Progenitor cell of endocrine pancreas (in vitro differentiated cells): ENCODE results near the gene ZNF804B. TPM values are rescaled to one million over a fixed set of nuclear protein-coding genes. Genes with fewer than 3 reads are reported as not detected.

Source experiments
- DNase-seq: peaks from one replicate; pipeline ENCODE4 v3.0.0; 2021; ENCODE audit warnings: low spot score; ENCODE audit not compliant: unreplicated experiment
- H3K27ac Mint-ChIP-seq: 2 replicates; pipeline ENCODE4 v1.8.0; 2021; ENCODE audit warnings: mild to moderate bottlenecking, moderate library complexity, mixed read lengths
- H3K27me3 Mint-ChIP-seq: 2 replicates; pipeline ENCODE4 v1.8.0; 2021; ENCODE audit warnings: mixed read lengths
- H3K36me3 Mint-ChIP-seq: 2 replicates; pipeline ENCODE4 v1.8.0; 2022; ENCODE audit warnings: mixed read lengths; ENCODE audit not compliant: insufficient read depth
- H3K4me1 Mint-ChIP-seq: 2 replicates; pipeline ENCODE4 v1.8.0; 2021; ENCODE audit warnings: low read depth, mixed read lengths
- H3K4me3 Mint-ChIP-seq: 2 replicates; pipeline ENCODE4 v1.8.0; 2021; ENCODE audit warnings: low read depth, mild to moderate bottlenecking, moderate library complexity, mixed read lengths
- H3K9me3 Mint-ChIP-seq: 2 replicates; pipeline ENCODE4 v1.8.0; 2021; ENCODE audit warnings: low read depth, mixed read lengths
- total RNA-seq: library from RNA; stranded (reverse); gene quantifications from 2 replicates; pipeline ENCODE4 v1.2.1, GENCODE V29; 2021
- TF ChIP-seq, protein P1 (sequence below): fragments of 200-600 bp; sonication (generic); IDR thresholded peaks from one replicate; pipeline ENCODE4 v1.5.0; 2021; ENCODE audit warnings: antibody characterized with exemption, mild to moderate bottlenecking; ENCODE audit not compliant: unreplicated experiment

ZNF804B gene
- total RNA-seq, 1 donor from 2014 or later: not detected

DNA sequence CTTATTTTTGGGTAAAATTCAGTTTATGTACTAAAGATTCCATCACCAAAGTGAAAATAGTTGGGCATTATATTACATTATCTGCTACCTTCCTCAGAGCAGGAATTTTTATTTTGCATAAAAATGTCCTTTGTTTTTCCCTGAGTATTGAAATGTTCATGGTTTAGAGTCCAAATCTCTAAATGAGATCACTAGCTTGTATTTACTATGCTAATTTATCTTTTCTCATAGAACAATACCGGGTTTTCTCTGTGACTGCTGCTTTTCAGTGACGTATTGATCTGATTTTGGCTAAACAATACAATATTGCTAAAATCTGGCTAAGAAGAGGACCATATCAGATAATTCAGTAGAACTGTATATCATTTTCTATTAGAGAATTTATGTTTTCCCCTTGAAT, 125.6 kb downstream of the ZNF804B start:
- Mint-ChIP-seq H3K9me3 (no peaks in the 10 kb centered on the region), H3K27ac (no peak overlapping the region), H3K27me3 (no peaks in the 10 kb centered on the region), H3K4me3 (no peak overlapping the region), H3K4me1 (peaks cover 7% of the 10 kb centered on the region), H3K36me3 (no peaks in the 10 kb centered on the region)
- DNase-seq: no peak
- TF ChIP-seq, protein P1, sequence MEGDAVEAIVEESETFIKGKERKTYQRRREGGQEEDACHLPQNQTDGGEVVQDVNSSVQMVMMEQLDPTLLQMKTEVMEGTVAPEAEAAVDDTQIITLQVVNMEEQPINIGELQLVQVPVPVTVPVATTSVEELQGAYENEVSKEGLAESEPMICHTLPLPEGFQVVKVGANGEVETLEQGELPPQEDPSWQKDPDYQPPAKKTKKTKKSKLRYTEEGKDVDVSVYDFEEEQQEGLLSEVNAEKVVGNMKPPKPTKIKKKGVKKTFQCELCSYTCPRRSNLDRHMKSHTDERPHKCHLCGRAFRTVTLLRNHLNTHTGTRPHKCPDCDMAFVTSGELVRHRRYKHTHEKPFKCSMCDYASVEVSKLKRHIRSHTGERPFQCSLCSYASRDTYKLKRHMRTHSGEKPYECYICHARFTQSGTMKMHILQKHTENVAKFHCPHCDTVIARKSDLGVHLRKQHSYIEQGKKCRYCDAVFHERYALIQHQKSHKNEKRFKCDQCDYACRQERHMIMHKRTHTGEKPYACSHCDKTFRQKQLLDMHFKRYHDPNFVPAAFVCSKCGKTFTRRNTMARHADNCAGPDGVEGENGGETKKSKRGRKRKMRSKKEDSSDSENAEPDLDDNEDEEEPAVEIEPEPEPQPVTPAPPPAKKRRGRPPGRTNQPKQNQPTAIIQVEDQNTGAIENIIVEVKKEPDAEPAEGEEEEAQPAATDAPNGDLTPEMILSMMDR: no peak

DNA sequence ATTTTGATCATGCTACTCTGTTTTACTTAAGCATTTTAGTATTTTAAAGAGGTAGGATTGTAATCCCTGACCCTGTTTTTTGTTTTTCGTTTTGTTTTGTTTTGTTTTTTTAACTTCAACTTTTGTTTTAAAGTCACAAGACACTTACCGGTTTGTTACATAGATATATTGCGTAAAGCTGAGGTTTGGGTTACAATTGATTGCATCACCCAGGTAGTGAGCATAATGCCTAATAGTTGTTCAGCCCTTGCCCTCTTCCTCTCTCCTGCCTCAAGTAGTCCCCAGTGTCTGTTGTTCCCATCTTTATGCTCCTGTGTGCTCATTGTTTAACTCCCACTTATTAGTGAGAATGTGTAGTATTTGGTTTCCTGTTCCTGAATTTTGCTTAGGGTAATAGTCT, 129.2 kb downstream of the ZNF804B start:
- DNase-seq: no peak
- Mint-ChIP-seq H3K9me3 (no peaks in the 10 kb centered on the region), H3K4me3 (no peak overlapping the region), H3K4me1 (peaks cover 7% of the 10 kb centered on the region), H3K27me3 (no peaks in the 10 kb centered on the region), H3K27ac (no peak overlapping the region), H3K36me3 (no peaks in the 10 kb centered on the region)
- TF ChIP-seq, protein P1: no peak

DNA sequence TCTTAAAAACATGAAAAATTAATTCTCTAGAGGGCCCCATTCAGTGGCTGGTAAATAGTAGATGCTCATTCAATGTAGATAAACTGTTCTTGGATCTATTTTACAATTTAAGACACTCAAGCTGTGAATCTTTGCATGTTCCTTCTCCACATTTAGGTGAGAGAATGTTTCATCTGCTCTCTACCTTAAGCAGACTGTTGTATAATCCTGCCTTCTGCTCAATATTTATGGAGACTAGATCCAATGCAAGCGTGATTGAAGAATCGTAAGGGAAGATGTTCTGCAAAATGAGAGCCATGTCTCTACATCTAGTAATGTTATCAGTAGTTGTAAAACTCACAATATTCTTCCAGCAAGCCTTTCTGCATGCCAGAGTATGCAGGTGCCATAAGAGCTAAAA, 151.0 kb downstream of the ZNF804B start:
- Mint-ChIP-seq H3K9me3 (peaks cover 5% of the 10 kb centered on the region), H3K4me3 (no peak overlapping the region), H3K36me3 (no peaks in the 10 kb centered on the region), H3K27me3 (no peaks in the 10 kb centered on the region), H3K27ac (no peak overlapping the region), H3K4me1 (peaks cover 26% of the 10 kb centered on the region)
- DNase-seq: no peak
- TF ChIP-seq, protein P1: no peak

DNA sequence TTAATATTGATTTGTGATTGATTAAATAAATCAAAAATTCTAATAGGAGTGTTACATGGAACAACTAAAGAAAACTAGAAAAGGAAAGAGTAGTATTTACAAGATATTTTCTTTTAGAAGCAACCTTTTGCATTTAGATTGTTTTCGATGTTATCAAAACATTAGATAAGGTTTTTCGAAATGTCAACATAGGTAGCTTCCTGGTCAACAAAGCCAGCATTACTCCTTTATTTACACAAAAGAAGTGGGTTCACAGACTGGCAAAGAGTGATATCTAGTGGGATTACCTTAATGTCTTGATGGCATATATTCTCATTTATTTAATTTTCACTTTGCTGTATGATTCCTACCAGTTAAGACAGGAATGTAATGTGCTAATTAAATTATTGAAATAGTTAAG, 153.4 kb downstream of the ZNF804B start:
- H3K4me3 Mint-ChIP-seq: no peak overlapping the region
- no peaks in the 10 kb centered on the region for H3K9me3 Mint-ChIP-seq
- no peak for DNase-seq
- no peak overlapping the region for H3K27ac Mint-ChIP-seq
- TF ChIP-seq, protein P1: no peak
- H3K36me3 Mint-ChIP-seq: no peaks in the 10 kb centered on the region
- H3K27me3 Mint-ChIP-seq: no peaks in the 10 kb centered on the region
- peaks cover 23% of the 10 kb centered on the region for H3K4me1 Mint-ChIP-seq

DNA sequence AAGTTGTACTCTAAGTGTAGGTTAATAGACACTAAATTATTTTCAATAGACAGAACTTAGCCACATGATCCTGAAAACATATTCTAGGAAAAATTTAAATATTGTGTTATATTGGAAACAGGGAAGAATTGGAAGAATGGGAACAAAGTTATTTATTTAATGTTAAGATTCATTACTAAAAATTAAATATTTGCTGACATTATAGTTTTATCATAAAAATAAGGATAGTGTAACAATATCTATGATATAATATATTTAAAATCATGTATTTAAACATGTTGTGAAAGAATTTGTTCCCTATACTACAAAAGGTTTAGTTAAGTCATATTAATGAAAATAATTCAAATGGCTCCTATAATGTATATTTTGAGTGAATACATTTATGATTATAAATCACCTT, 156.1 kb downstream of the ZNF804B start:
- Mint-ChIP-seq H3K27me3 (no peaks in the 10 kb centered on the region), H3K36me3 (no peaks in the 10 kb centered on the region), H3K9me3 (no peaks in the 10 kb centered on the region), H3K4me3 (no peak overlapping the region), H3K27ac (no peak overlapping the region), H3K4me1 (peaks cover 12% of the 10 kb centered on the region)
- TF ChIP-seq, protein P1: no peak
- no peak for DNase-seq
